HepG2 (cell line): ENCODE data around the gene EIF4A3. TPM values are rescaled to one million over a fixed set of nuclear protein-coding genes. Genes with fewer than 3 reads are reported as not detected.

Source experiments
- E2F2 ChIP-seq: sonication (generic); formaldehyde crosslinking; IDR thresholded peaks from 2 replicates; pipeline ENCODE4 v1.4.0; 2020; ENCODE audit warnings: missing genetic modification reagents, borderline replicate concordance
- EEA1 ChIP-seq: sonication (generic); formaldehyde crosslinking; IDR thresholded peaks from 2 replicates; pipeline ENCODE4 v1.5.1; 2020; ENCODE audit warnings: mild to moderate bottlenecking, missing genetic modification reagents, borderline replicate concordance
- GABPA ChIP-seq, 2 experiments: IDR thresholded peaks; 2 replicates each; pipeline ENCODE4 v1.6.1; 2011 to 2016; ENCODE audit warnings: low read depth in 2 of 2, low read length in 1 of 2, missing biosample characterization in 1 of 2, missing genetic modification characterization in 1 of 2
- JUND ChIP-seq: sonication (generic); formaldehyde crosslinking; IDR thresholded peaks from 2 replicates; pipeline ENCODE4 v1.8.0; 2022; ENCODE audit warnings: mild to moderate bottlenecking, missing genetic modification reagents
- MIER3 ChIP-seq: IDR thresholded peaks from 2 replicates; pipeline ENCODE4 v1.6.1; 2016; ENCODE audit warnings: missing compliant biosample characterization, borderline replicate concordance
- NFE2L1 ChIP-seq: sonication (generic); formaldehyde crosslinking; IDR thresholded peaks from 2 replicates; pipeline ENCODE4 v1.4.0; 2020; ENCODE audit warnings: missing genetic modification reagents, mild to moderate bottlenecking, borderline replicate concordance
- ONECUT2 ChIP-seq: sonication (generic); formaldehyde crosslinking; IDR thresholded peaks from 2 replicates; pipeline ENCODE4 v1.4.0; 2020; ENCODE audit warnings: missing genetic modification reagents
- PLRG1 ChIP-seq: fragments of 450-650 bp; conservative IDR thresholded peaks from 2 replicates; pipeline ENCODE4 v1.6.1; 2016
- PRMT3 ChIP-seq: sonication (generic); formaldehyde crosslinking; IDR thresholded peaks from 2 replicates; pipeline ENCODE4 v1.8.1; 2022; ENCODE audit warnings: low read depth, mild to moderate bottlenecking, moderate library complexity, missing genetic modification reagents, borderline replicate concordance
- SATB2 ChIP-seq: sonication (generic); formaldehyde crosslinking; IDR thresholded peaks from 2 replicates; pipeline ENCODE4 v1.5.0; 2020; ENCODE audit warnings: missing genetic modification reagents
- SRSF1 ChIP-seq: fragments of 200-400 bp; formaldehyde crosslinking; optimal IDR thresholded peaks from 2 replicates; pipeline ENCODE3; 2017; ENCODE audit warnings: mild to moderate bottlenecking, low read depth, low read length, moderate library complexity
- UBTF ChIP-seq: sonication (generic); formaldehyde crosslinking; IDR thresholded peaks from 2 replicates; pipeline ENCODE4 v1.4.0; 2020; ENCODE audit warnings: mild to moderate bottlenecking, missing genetic modification reagents
- ZC3H13 ChIP-seq: sonication (generic); formaldehyde crosslinking; IDR thresholded peaks from 2 replicates; pipeline ENCODE4 v1.8.1; 2023; ENCODE audit warnings: mild to moderate bottlenecking, missing genetic modification reagents, moderate library complexity
- ZFP62 ChIP-seq: sonication (generic); formaldehyde crosslinking; IDR thresholded peaks from 2 replicates; pipeline ENCODE4 v1.4.0; 2020; ENCODE audit warnings: missing genetic modification reagents
- ZKSCAN1 ChIP-seq: fragments of 150-350 bp; IDR thresholded peaks from 2 replicates; pipeline ENCODE4 v1.6.1; 2014; ENCODE audit warnings: low read length
- ZNF296 ChIP-seq: sonication (generic); formaldehyde crosslinking; conservative IDR thresholded peaks from 2 replicates; pipeline ENCODE4 v1.5.0; 2020; ENCODE audit warnings: mild to moderate bottlenecking, missing genetic modification reagents
- ZNF382 ChIP-seq: sonication (generic); formaldehyde crosslinking; IDR thresholded peaks from 2 replicates; pipeline ENCODE4 v1.5.0; 2020; ENCODE audit warnings: missing genetic modification reagents, mild to moderate bottlenecking, borderline replicate concordance
- ZNF562 ChIP-seq: sonication (generic); formaldehyde crosslinking; IDR thresholded peaks from 2 replicates; pipeline ENCODE4 v1.8.0; 2022; ENCODE audit warnings: missing genetic modification reagents, borderline replicate concordance
- ZSCAN20 ChIP-seq: sonication (generic); formaldehyde crosslinking; IDR thresholded peaks from 2 replicates; pipeline ENCODE4 v1.4.0; 2020; ENCODE audit warnings: missing genetic modification reagents, mild to moderate bottlenecking, borderline replicate concordance
- ZSCAN9 ChIP-seq: IDR thresholded peaks from 2 replicates; pipeline ENCODE4 v1.6.1; 2016; ENCODE audit warnings: borderline replicate concordance
- polyA plus RNA-seq, 8 experiments: library from polyadenylated mRNA; depleted of rRNA in 3 of 8; stranded (reverse) in 7 of 8; unstranded in 1 of 8; fragments of >200 nt; fragmentation: Illumina TruSeq in 4 of 8; extraction: Trizol in 4 of 8; gene quantifications; 2 replicates each; pipeline versions ENCODE4 v1.2.1 to v1.2.3, GENCODE V29; 2011 to 2016; ENCODE audit warnings: low read depth in 4 of 8, missing spikeins in 1 of 8, mixed read lengths in 1 of 8; ENCODE audit not compliant: insufficient read depth in 1 of 8
- total RNA-seq, 5 experiments: library from RNA; depleted of rRNA; stranded (reverse); fragments of >200 nt; fragmentation: Illumina TruSeq; extraction: Trizol; gene quantifications; 2 replicates each; pipeline ENCODE4 v1.2.3, GENCODE V29; 2016; ENCODE audit warnings: low read depth in 1 of 5
- TF ChIP-seq, protein P1 (sequence below): sonication (generic); formaldehyde crosslinking; IDR thresholded peaks from 2 replicates; pipeline ENCODE4 v1.4.0; 2020; ENCODE audit warnings: missing genetic modification reagents
- TF ChIP-seq, protein P2 (sequence below): sonication (generic); formaldehyde crosslinking; IDR thresholded peaks from 2 replicates; pipeline ENCODE4 v1.8.0; 2022; ENCODE audit warnings: mild to moderate bottlenecking, missing genetic modification reagents, borderline replicate concordance

The EIF4A3 gene
- total and polyA plus RNA-seq, 2 of the 13 experiments (the other 11 are each of a cell fraction or from before 2014, with no cell fraction given) = 145 to 187 TPM

- no peak for TF ChIP-seq SATB2
- TF ChIP-seq PLRG1 = no peak
- no peak for TF ChIP-seq ONECUT2 (CRISPR knock-in tag)
- no peak for TF ChIP-seq PRMT3 (CRISPR knock-in tag)
- no peak for TF ChIP-seq ZC3H13
- TF ChIP-seq, protein P1, sequence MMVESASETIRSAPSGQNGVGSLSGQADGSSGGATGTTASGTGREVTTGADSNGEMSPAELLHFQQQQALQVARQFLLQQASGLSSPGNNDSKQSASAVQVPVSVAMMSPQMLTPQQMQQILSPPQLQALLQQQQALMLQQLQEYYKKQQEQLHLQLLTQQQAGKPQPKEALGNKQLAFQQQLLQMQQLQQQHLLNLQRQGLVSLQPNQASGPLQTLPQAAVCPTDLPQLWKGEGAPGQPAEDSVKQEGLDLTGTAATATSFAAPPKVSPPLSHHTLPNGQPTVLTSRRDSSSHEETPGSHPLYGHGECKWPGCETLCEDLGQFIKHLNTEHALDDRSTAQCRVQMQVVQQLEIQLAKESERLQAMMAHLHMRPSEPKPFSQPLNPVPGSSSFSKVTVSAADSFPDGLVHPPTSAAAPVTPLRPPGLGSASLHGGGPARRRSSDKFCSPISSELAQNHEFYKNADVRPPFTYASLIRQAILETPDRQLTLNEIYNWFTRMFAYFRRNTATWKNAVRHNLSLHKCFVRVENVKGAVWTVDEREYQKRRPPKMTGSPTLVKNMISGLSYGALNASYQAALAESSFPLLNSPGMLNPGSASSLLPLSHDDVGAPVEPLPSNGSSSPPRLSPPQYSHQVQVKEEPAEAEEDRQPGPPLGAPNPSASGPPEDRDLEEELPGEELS (CRISPR knock-in tag) = no peak; the same call in 1 of the 2 replicates
- no peak for TF ChIP-seq ZKSCAN1
- no peak for TF ChIP-seq SRSF1
- no peak for TF ChIP-seq ZSCAN20
- TF ChIP-seq NFE2L1 (CRISPR knock-in tag) = no peak
- TF ChIP-seq ZSCAN9 (CRISPR knock-in tag) = peak; percentile 23; the same call in 1 of the 2 replicates
- TF ChIP-seq UBTF = peak; percentile 15; the same call in 1 of the 2 replicates
- no peak for TF ChIP-seq ZNF382 (CRISPR knock-in tag)
- TF ChIP-seq JUND (CRISPR knock-in tag) = peak; percentile 53; the same call in 1 of the 2 replicates
- TF ChIP-seq GABPA (IDR thresholded peaks at IDR 0.05; ENCODE audit: low read depth, low read length) = no peak
- TF ChIP-seq GABPA (CRISPR knock-in tag; IDR thresholded peaks at IDR 0.05; ENCODE audit: low read depth) = no peak
- no peak for TF ChIP-seq MIER3
- no peak for TF ChIP-seq ZNF562
- TF ChIP-seq EEA1 = no peak
- no peak for TF ChIP-seq ZFP62
- TF ChIP-seq E2F2 = no peak
- TF ChIP-seq, protein P2, sequence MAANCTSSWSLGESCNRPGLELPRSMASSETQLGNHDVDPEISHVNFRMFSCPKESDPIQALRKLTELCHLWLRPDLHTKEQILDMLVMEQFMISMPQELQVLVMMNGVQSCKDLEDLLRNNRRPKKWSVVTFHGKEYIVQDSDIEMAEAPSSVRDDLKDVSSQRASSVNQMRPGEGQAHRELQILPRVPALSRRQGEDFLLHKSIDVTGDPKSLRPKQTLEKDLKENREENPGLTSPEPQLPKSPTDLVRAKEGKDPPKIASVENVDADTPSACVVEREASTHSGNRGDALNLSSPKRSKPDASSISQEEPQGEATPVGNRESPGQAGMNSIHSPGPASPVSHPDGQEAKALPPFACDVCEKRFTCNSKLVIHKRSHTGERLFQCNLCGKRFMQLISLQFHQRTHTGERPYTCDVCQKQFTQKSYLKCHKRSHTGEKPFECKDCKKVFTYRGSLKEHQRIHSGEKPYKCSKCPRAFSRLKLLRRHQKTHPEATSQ (CRISPR knock-in tag) = no peak; the same call in 1 of the 2 replicates
- TF ChIP-seq ZNF296 (CRISPR knock-in tag) = no peak; the same call in 1 of the 2 replicates
Observed at GRCh38 chr17:80101946-80102663, 44.8 kb downstream of the EIF4A3 start (continued).
